ES-I3 (cell line): Measurements from ENCODE around the gene AZGP1.
A peak's percentile ranks its signal among the peaks of the same experiment; 100 is the strongest.
"Not testable (repeated sequence)": the region's sequence is repeated elsewhere in the genome, so short reads cannot be mapped to it uniquely, and the experiment has no call there.

ENCODE experiments used
- H3K36me3 ChIP-seq: 2 replicates; pipeline ENCODE4 v1.6.1; 2013; ENCODE audit warnings: mild to moderate bottlenecking, low read length, control low read depth, moderate library complexity; ENCODE audit not compliant: insufficient read depth
- H3K4me1 ChIP-seq: 2 replicates; pipeline ENCODE4 v1.6.1; 2013; ENCODE audit warnings: mild to moderate bottlenecking, control low read depth, low read length; ENCODE audit not compliant: insufficient read depth
- H3K9ac ChIP-seq: 2 replicates; pipeline ENCODE4 v1.6.1; 2013; ENCODE audit warnings: low read depth, mild to moderate bottlenecking, low read length, moderate library complexity
- H3K9me3 ChIP-seq: 2 replicates; pipeline ENCODE4 v1.6.1; 2013; ENCODE audit warnings: mild to moderate bottlenecking, low read length, moderate library complexity; ENCODE audit not compliant: control insufficient read depth, insufficient read depth

Gene AZGP1

DNA sequence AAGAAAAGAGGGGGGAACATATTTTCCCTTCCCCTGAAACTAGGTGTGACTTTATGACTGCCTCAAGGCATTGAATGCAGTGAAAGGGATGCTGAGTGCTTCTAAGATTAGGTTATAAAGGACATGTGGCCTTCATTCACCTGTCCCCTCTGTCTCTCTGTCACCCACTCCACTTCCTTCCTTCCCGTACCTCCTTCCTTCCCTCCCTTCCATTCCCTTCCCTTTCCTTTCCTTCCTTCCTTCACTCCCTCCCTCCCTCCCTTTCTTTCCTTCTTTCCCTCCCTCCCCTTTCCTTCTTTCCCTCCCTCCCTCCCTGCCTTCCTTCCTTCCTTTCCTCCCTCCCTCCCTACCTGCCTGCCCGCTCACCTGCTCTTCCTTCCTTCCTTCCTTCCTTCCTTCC, 35.1 kb upstream of the AZGP1 start:
- Histone ChIP-seq H3K4me1 (peaks cover 5% of the 10 kb centered on the region), H3K9ac (no peak overlapping the region), H3K9me3 (no peaks in the 10 kb centered on the region), H3K36me3 (no peaks in the 10 kb centered on the region)

DNA sequence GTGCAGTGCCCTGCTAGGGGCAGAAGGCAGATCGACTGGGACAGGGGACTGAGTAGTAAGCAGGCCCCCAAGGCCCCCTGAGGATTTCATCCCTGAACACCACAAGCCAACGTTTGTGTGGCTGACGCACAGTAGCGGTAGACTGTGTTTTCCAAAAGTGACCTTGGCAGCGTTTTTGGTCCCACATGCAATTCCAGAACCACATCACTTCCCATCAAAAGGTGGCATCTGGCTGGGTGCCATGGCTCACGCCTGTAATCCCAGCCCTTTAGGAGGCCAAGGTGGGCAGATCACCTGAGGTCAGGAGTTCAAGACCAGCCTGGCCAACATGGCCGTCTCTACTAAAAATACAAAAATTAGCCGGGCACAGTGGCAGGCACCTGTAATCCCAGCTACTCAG, 34.1 kb upstream of the AZGP1 start:
- H3K36me3 ChIP-seq, H3K9ac ChIP-seq, H3K4me1 ChIP-seq, H3K9me3 ChIP-seq: not testable (repeated sequence)

DNA sequence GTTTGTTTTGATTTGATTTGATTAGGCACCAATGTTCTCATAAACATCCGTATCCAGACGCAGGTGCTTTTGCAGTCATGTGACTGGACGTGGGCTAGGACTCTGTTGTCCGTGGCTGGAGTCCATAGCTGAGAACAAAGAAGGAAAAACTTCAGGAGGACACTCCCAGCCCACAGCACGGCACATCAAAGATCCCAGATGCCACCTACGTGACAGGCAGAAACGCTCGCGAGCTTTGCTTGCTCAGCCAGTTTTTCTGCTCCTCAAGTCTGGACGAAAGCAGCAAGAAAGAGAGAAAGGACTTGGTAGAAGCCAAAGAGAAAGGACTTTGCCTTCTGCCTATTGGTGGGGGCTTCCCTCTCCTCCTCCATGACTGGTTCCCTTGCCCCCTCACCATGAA, 32.7 kb upstream of the AZGP1 start:
- Histone ChIP-seq H3K9me3 (no peaks in the 10 kb centered on the region), H3K36me3 (no peaks in the 10 kb centered on the region), H3K9ac (no peak overlapping the region), H3K4me1 (no peaks in the 10 kb centered on the region)

DNA sequence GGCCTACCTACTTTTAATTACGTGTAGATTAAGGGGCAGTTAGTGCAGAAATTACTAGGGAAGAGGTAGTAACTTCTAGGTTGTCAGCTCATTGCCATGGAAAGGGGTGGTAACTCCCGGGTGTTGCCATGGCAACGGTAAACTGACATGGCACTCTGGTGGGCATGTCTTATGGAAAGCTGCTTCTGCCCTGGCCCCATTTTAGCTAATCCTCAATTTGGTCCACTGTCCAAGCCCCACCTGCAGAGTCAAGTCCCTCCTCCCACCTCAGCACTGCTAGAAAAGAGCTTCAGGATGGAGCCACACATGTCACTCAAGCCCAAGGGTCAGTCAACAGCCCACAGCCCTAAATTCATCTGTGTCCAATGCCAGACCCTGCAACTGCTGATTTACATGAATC, 32.1 kb upstream of the AZGP1 start:
- Histone ChIP-seq H3K9ac (no peak overlapping the region), H3K9me3 (no peaks in the 10 kb centered on the region), H3K36me3 (no peaks in the 10 kb centered on the region), H3K4me1 (no peaks in the 10 kb centered on the region)

DNA sequence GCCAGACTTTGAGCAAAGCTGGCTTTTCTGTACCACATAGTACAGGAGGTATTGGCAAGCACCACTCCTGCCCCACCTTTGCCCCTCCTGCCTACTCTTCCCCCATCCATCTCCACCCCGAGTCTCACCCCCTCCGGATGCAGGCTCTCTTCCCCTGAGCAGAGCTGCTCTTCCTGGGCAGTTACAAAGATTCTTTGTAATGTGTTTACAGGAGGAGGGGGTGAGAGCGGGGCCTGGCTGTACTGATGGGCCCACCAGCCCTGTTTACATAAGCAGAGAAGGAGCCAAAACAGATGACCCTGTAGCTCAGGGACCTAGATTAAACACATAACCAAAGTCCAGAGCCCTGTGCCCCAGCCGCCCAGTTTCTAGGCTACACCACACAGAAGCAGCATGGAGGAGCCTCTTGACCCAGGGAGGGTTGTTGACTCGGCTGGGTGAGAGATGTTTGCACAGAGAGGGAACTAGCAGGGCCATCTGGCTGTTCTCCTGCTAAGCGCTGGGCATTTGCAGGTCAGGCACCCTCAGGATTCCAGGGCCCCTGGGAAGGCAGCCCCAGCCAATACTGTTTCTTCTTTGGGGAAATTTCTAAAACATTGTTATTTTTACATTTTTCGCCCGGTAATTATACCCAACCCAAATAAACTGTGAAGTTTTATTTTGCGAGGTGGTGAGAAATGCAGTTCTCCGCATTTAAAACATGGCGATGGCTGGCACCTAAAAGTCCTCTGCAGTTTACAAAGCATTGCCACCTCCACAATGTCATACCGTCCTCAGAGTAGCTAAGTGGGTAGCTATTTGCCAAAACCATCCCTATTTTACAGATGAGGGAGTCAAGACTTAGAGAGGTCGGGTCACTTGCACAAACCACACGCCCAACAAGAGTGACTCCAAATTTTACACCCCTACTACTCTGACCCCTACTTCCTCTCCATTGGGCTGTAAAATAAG, 28.2 kb upstream of the AZGP1 start:
- H3K9me3 ChIP-seq: no peaks in the 10 kb centered on the region
- H3K9ac ChIP-seq: no peak overlapping the region
- H3K4me1 ChIP-seq: no peaks in the 10 kb centered on the region

DNA sequence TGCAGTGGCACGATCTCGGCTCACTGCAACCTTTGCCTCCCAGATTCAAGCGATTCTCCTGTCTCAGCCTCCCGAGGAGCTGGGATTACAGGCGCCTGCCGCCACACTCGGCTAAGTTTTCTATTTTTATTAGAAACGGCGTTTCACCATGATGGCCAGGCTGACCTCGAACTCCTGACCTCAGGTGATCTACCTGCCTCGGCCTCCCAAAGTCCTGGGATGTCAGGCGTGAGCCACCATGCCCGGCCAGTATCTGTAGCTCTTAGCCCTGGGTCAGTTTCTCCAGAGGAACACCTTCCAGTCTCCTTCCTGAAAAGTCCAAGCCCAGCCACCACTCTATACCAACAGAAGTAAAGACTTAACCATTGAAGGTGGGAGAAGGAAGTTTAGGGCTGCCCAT, 24.4 kb upstream of the AZGP1 start:
- no peaks in the 10 kb centered on the region for H3K4me1 ChIP-seq
- H3K9me3 ChIP-seq: no peaks in the 10 kb centered on the region
- H3K36me3 ChIP-seq: no peaks in the 10 kb centered on the region
- no peak overlapping the region for H3K9ac ChIP-seq

More for the DNA sequence above, 28.2 kb upstream of the AZGP1 start:
- H3K36me3 ChIP-seq: no peaks in the 10 kb centered on the region

DNA sequence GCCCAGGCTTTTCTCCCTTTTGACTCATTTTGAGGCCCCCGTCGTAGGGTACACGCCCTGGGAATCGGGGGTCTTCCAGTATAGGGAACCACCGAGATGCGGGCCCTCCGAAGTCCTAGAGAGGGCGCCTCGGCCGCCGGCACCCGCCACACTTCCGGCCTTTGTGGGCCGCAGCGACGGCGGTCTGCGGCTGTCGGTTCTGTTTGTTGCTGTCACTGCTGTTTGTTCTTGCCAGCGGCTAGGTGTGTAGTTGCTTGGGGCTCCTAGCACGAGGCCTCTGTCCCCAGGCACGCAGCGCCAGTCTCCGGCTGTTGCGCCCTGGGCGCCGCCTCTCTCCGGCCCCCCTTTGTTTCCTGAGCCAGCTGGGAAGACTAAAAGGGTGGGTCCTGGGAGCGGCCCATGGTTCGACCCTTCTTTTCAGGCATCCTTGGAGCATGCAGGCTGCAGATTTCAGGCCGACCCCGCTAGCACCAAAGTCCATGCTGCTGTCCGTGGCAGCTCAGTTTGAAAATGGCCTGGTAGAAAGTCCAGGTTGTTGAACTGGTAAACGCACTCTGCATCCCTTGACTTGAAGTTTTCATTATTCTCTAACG, 21.8 kb upstream of the AZGP1 start:
- peak overlapping the region; percentile 67 for H3K9ac ChIP-seq
- H3K9me3 ChIP-seq: no peaks in the 10 kb centered on the region
- no peaks in the 10 kb centered on the region for H3K4me1 ChIP-seq
- no peaks in the 10 kb centered on the region for H3K36me3 ChIP-seq

DNA sequence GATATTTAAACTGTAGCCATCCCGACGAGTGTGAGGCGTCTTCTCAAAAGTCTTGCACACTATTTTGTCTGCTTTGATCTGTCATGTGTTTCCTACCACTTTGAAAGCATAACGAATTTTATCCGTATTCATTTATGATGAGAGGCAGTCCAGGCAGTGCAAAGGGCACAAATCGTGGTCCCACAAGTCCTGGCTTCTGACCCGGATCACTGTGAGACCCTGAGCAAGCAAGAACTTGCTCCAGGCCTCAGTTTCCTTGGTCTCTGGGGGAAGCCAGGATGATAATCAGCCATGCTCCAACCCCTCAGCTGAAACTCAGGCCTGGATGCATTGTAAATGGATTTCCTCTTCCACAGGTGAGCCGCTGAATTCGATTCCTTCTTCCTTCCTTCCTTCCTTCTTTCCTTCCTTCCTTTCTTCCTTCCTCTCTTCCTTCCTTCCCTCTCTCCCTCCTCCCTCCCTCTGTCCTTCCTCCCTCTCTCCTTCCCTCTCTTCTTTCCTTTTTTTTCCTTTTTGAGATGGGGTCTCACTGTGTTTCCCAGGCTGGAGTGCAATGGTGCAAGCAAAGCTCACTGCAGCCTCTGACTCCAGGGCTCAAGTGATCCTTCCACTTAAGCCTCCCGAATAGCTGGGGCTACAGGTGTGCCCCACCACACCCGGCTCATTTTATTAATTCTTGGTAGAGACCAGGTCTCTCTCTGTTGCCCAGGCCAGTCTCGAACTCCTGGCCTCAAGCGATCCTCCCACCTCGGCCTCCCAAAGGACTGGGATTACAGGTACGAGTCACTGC, 21.1 kb upstream of the AZGP1 start:
- Histone ChIP-seq H3K9ac (peak overlapping the region; percentile 67; the same call in 1 of the 2 replicates), H3K9me3 (no peaks in the 10 kb centered on the region), H3K36me3 (no peaks in the 10 kb centered on the region), H3K4me1 (no peaks in the 10 kb centered on the region)

DNA sequence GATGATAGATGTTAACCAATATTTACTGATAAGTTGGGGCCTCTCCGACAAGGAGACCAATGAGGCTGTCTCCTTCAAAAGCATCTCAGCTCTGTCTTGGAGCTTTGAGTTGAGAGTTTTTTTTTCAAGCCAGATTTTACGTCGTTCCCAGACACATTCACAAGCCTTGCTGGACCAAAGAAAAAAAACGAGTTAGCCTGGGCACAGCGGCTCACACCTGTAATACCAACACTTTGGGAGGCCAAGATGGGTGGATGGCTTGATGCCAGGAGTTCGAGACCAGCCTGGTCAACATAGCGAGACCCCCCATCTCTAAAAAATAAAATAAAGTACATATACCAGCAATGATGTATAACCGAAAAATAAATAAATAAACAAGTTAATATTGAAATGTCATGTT, 19.0 kb upstream of the AZGP1 start:
- Histone ChIP-seq H3K36me3 (no peaks in the 10 kb centered on the region), H3K4me1 (no peaks in the 10 kb centered on the region), H3K9ac (no peak overlapping the region), H3K9me3 (no peaks in the 10 kb centered on the region)

DNA sequence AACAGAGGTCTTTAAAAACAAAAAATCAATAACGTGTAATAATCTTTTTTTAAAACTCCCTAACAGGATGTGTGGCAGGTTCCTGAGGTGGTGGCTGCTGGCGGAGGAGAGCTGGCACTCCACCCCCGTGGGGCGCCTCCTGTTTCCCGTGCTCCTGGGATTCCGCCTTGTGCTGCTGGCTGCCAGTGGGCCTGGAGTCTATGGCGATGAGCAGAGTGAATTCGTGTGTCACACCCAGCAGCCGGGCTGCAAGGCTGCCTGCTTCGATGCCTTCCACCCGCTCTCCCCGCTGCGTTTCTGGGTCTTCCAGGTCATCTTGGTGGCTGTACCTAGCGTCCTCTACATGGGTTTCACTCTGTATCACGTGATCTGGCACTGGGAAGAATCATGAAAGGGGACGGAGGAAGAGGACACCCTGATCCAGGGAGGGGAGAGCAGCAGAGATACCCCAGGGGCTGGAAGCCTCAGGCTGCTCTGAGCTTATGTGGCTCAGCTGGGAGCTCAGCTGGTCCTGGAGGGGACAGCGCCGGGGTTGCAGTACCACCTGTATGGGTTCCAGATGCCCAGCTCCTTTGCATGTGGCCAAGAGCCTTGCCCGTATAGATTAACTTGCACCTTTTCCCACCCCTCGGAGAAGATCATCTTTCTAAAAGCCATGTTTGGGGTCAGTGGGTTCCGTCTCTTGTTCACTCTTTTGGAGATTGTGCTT, 16.7 kb upstream of the AZGP1 start:
- no peak overlapping the region for H3K9ac ChIP-seq
- no peaks in the 10 kb centered on the region for H3K36me3 ChIP-seq
- no peaks in the 10 kb centered on the region for H3K9me3 ChIP-seq
- H3K4me1 ChIP-seq: no peaks in the 10 kb centered on the region

DNA sequence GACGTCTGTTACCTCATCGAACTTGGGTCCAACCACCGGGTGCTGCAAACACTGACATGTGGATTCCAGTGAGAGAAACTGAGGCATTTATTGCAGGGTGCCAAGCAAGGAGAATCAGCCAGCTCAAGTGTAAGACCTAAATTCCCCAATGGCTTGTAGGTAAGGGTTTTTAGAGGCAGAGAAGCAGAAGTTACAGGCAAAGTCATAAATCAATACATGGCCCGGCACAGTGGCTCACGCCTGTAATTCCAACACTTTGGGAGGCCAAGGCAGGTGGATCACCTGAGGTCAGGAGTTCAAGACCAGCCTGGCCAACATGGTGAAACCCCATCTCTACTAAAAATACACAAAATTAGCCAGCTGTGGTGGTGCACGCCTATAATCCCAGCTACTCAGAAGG, 15.7 kb upstream of the AZGP1 start:
- not testable (repeated sequence) for H3K4me1 ChIP-seq, H3K9ac ChIP-seq, H3K36me3 ChIP-seq, H3K9me3 ChIP-seq

DNA sequence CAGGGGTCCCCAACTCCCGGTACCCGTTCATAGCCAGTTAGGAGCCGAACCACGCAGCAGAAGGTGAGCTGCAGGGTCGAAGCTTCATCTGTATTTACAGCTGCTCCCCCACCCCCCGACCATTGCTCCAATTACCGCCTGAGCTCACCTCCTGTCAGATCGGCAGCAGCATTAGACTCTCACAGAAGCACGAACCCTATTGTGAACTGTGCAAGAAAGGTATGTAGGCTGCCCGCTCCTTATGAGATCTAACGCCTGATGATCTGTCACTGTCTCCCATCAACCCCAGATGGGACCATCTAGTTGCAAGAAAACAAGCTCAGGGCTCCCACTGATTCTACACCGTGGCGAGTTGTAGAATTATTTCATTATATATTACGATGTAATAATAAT, 14.6 kb upstream of the AZGP1 start:
- Histone ChIP-seq H3K4me1 (no peaks in the 10 kb centered on the region), H3K36me3 (no peaks in the 10 kb centered on the region), H3K9ac (peak overlapping the region; percentile 49; the same call in 1 of the 2 replicates), H3K9me3 (no peaks in the 10 kb centered on the region)

DNA sequence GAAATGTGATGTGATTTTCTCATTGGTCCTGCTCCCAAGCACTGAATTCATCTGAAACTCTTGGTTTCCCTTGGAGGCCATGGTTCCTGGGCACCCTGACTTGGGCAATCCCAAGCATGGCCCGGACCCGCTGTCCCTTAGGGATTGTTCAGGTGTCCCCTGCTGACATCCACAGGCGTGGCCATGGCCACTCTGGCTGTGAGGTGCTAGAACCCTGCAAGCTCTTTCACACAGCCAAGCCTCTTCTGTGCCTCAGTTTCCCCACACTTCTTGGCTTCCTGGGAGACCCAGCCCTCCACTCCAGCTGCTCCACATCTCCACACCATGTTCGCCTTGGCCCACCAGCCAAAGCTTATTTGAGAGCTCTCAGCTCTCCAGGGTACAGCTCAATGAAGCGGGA, 12.0 kb upstream of the AZGP1 start:
- Histone ChIP-seq H3K9ac (no peak overlapping the region), H3K4me1 (no peaks in the 10 kb centered on the region), H3K9me3 (no peaks in the 10 kb centered on the region), H3K36me3 (no peaks in the 10 kb centered on the region)

DNA sequence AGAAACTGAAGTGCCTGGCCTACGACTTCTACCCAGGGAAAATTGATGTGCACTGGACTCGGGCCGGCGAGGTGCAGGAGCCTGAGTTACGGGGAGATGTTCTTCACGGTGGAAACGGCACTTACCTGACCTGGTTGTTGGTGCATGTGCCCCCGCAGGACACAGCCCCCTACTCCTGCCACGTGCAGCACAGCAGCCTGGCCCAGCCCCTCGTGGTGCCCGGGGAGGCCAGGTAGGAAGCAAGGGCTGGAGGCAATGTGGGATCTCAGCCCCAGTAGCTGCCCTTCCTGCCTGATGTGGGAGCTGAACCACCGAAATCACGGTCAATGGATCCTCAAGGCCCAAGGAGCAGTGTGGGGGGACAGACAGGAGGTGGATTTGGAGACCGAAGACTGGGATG, 11.5 kb upstream of the AZGP1 start:
- not testable (repeated sequence) for H3K9me3 ChIP-seq, H3K36me3 ChIP-seq, H3K4me1 ChIP-seq, H3K9ac ChIP-seq
